Stimulated activated CD8-positive, alpha-beta memory T cell treated with anti-CD3 and anti-CD28 coated beads, Interleukin-4, amount 100 ng/mL, for 1 hour (primary cell): ENCODE data around the gene ROBO1.
"Not testable (repeated sequence)": the region's sequence is repeated elsewhere in the genome, so short reads cannot be mapped to it uniquely, and the experiment has no call there.

ENCODE experiments used
- DNase-seq, 2 donors: peaks; one replicate each; pipeline ENCODE4 v3.0.0-alpha.2; 2020; ENCODE audit warnings: low read depth in 2 of 2, low spot score in 1 of 2

ROBO1 gene

GRCh38 chr3:79317551-79318518 is 450.0 kb downstream of the ROBO1 start:
- DNase-seq = no peak

- DNase-seq = no peak
Measured at GRCh38 chr3:79314962-79315361, 452.8 kb downstream of the ROBO1 start.

GRCh38 chr3:79314544-79314943 is 453.3 kb downstream of the ROBO1 start:
- no peak for DNase-seq

- DNase-seq = no peak
Measured at GRCh38 chr3:79310016-79310415, 457.8 kb downstream of the ROBO1 start.

GRCh38 chr3:79306934-79307570 is 460.7 kb downstream of the ROBO1 start:
- DNase-seq = no peak

GRCh38 chr3:79299949-79300635 is 467.7 kb downstream of the ROBO1 start:
- DNase-seq = not testable (repeated sequence)

- no peak for DNase-seq
Measured at GRCh38 chr3:79297245-79297960, 470.4 kb downstream of the ROBO1 start.

GRCh38 chr3:79286882-79287281 is 480.9 kb downstream of the ROBO1 start:
- DNase-seq = no peak

- no peak for DNase-seq
Measured at GRCh38 chr3:79285871-79286270, 481.9 kb downstream of the ROBO1 start.

- DNase-seq = no peak
Measured at GRCh38 chr3:79285380-79285779, 482.4 kb downstream of the ROBO1 start.

GRCh38 chr3:79284781-79285180 is 483.0 kb downstream of the ROBO1 start:
- no peak for DNase-seq

GRCh38 chr3:79278681-79279080 is 489.1 kb downstream of the ROBO1 start:
- no peak for DNase-seq

- no peak for DNase-seq
Measured at GRCh38 chr3:79268422-79268821, 499.4 kb downstream of the ROBO1 start.

- DNase-seq = no peak
Measured at GRCh38 chr3:79264892-79265291, 502.9 kb downstream of the ROBO1 start.

GRCh38 chr3:79263423-79263822 is 504.4 kb downstream of the ROBO1 start:
- DNase-seq = no peak

GRCh38 chr3:79258479-79258878 is 509.3 kb downstream of the ROBO1 start:
- no peak for DNase-seq

GRCh38 chr3:79257791-79258190 is 510.0 kb downstream of the ROBO1 start:
- DNase-seq = no peak

- no peak for DNase-seq
Measured at GRCh38 chr3:79255702-79256101, 512.1 kb downstream of the ROBO1 start.

GRCh38 chr3:79255292-79255691 is 512.5 kb downstream of the ROBO1 start:
- DNase-seq = no peak

GRCh38 chr3:79253704-79254103 is 514.1 kb downstream of the ROBO1 start:
- DNase-seq = no peak

GRCh38 chr3:79253271-79253670 is 514.5 kb downstream of the ROBO1 start:
- DNase-seq = no peak
